ENCODE measurements around the gene ENTPD1. TPM values are rescaled to one million over a fixed set of nuclear protein-coding genes. Genes with fewer than 3 reads are reported as not detected.
A peak's percentile ranks its signal among the peaks of the same experiment; 100 is the strongest.
"Not testable (repeated sequence)": the region's sequence is repeated elsewhere in the genome, so short reads cannot be mapped to it uniquely, and the experiment has no call there.

ENTPD1 gene
- total RNA-seq, 2 donors from 2014 or later, result 5.4 to 13.8 TPM

- no peak overlapping the region for H3K4me3 Mint-ChIP-seq
- ATAC-seq, result no peak
These were observed 36.9 kb downstream of the ENTPD1 start for GRCh38 chr10:95792874-95793285.

GRCh38 chr10:95793401-95794045 lies 37.6 kb downstream of the ENTPD1 start:
- ATAC-seq (peak; percentile 46), DNase-seq (no peak)
- no peaks in the 10 kb centered on the region for H3K9me3 ChIP-seq (ENCODE audit: control insufficient read depth, low read length, poor library complexity, severe bottlenecking)
- H3K4me3 Mint-ChIP-seq, result no peak overlapping the region
- H3K4me1 Mint-ChIP-seq, result no peaks in the 10 kb centered on the region
- peak overlapping the region; percentile 44 for H3K27ac Mint-ChIP-seq
- H3K36me3 Mint-ChIP-seq (ENCODE audit: low read depth), result peaks cover 4% of the 10 kb centered on the region
- H3K27me3 Mint-ChIP-seq, result peaks cover 6% of the 10 kb centered on the region

More at GRCh38 chr10:95792874-95793285, 36.9 kb downstream of the ENTPD1 start:
- Mint-ChIP-seq H3K27ac (no peak overlapping the region), H3K4me1 (no peaks in the 10 kb centered on the region), H3K36me3 (ENCODE audit: low read depth) (peaks cover 4% of the 10 kb centered on the region), H3K27me3 (peaks cover 11% of the 10 kb centered on the region)
- no peak for DNase-seq
- H3K9me3 ChIP-seq (ENCODE audit: control insufficient read depth, low read length, poor library complexity, severe bottlenecking), result no peaks in the 10 kb centered on the region

- Mint-ChIP-seq H3K27me3 (no peaks in the 10 kb centered on the region), H3K4me3 (no peak overlapping the region), H3K27ac (no peak overlapping the region), H3K4me1 (no peaks in the 10 kb centered on the region), H3K36me3 (ENCODE audit: low read depth) (peaks cover 2% of the 10 kb centered on the region)
- DNase-seq (no peak), ATAC-seq (no peak)
- H3K9me3 ChIP-seq (ENCODE audit: control insufficient read depth, low read length, poor library complexity, severe bottlenecking), result no peaks in the 10 kb centered on the region
These were observed 38.2 kb downstream of the ENTPD1 start for GRCh38 chr10:95794195-95794594.

- H3K4me1 Mint-ChIP-seq, result no peaks in the 10 kb centered on the region
- no peak overlapping the region for H3K4me3 Mint-ChIP-seq
- H3K27ac Mint-ChIP-seq, result no peak overlapping the region
- H3K27me3 Mint-ChIP-seq, result no peaks in the 10 kb centered on the region
- H3K9me3 ChIP-seq (ENCODE audit: control insufficient read depth, low read length, poor library complexity, severe bottlenecking), result no peaks in the 10 kb centered on the region
- ATAC-seq (no peak), DNase-seq (no peak)
- peaks cover 2% of the 10 kb centered on the region for H3K36me3 Mint-ChIP-seq (ENCODE audit: low read depth)
These were observed 39.6 kb downstream of the ENTPD1 start for GRCh38 chr10:95795602-95796001.

GRCh38 chr10:95796504-95796903 lies 40.5 kb downstream of the ENTPD1 start:
- H3K27ac Mint-ChIP-seq, result no peak overlapping the region
- no peaks in the 10 kb centered on the region for H3K9me3 ChIP-seq (ENCODE audit: control insufficient read depth, low read length, poor library complexity, severe bottlenecking)
- ATAC-seq, result no peak
- H3K36me3 Mint-ChIP-seq (ENCODE audit: low read depth), result no peaks in the 10 kb centered on the region
- DNase-seq, result no peak
- H3K27me3 Mint-ChIP-seq, result no peaks in the 10 kb centered on the region
- no peak overlapping the region for H3K4me3 Mint-ChIP-seq
- H3K4me1 Mint-ChIP-seq, result no peaks in the 10 kb centered on the region

GRCh38 chr10:95798096-95798855 lies 42.3 kb downstream of the ENTPD1 start:
- Mint-ChIP-seq H3K36me3 (ENCODE audit: low read depth) (no peaks in the 10 kb centered on the region), H3K27me3 (no peaks in the 10 kb centered on the region), H3K4me3 (no peak overlapping the region), H3K4me1 (no peaks in the 10 kb centered on the region), H3K27ac (no peak overlapping the region)
- DNase-seq (no peak), ATAC-seq (no peak)
- no peaks in the 10 kb centered on the region for H3K9me3 ChIP-seq (ENCODE audit: control insufficient read depth, low read length, poor library complexity, severe bottlenecking)

GRCh38 chr10:95800286-95800685 lies 44.3 kb downstream of the ENTPD1 start:
- not testable (repeated sequence) for H3K36me3 Mint-ChIP-seq (ENCODE audit: low read depth); H3K4me1 Mint-ChIP-seq; ATAC-seq; H3K27me3 Mint-ChIP-seq; DNase-seq; H3K9me3 ChIP-seq (ENCODE audit: control insufficient read depth, low read length, poor library complexity, severe bottlenecking); H3K4me3 Mint-ChIP-seq; H3K27ac Mint-ChIP-seq

- not testable (repeated sequence) for H3K27ac Mint-ChIP-seq; H3K4me1 Mint-ChIP-seq; ATAC-seq; DNase-seq; H3K36me3 Mint-ChIP-seq (ENCODE audit: low read depth); H3K4me3 Mint-ChIP-seq; H3K9me3 ChIP-seq (ENCODE audit: control insufficient read depth, low read length, poor library complexity, severe bottlenecking)
- H3K27me3 Mint-ChIP-seq, result peaks cover 23% of the 10 kb centered on the region
These were observed 50.9 kb downstream of the ENTPD1 start for GRCh38 chr10:95806687-95807380.

- H3K27me3 Mint-ChIP-seq, result peaks cover 23% of the 10 kb centered on the region
- ATAC-seq, result not testable (repeated sequence)
These were observed 52.8 kb downstream of the ENTPD1 start for GRCh38 chr10:95808705-95809308.

GRCh38 chr10:95809370-95810197 lies 53.6 kb downstream of the ENTPD1 start:
- peaks cover 2% of the 10 kb centered on the region for H3K4me1 Mint-ChIP-seq
- ATAC-seq, result no peak
- H3K36me3 Mint-ChIP-seq (ENCODE audit: low read depth), result no peaks in the 10 kb centered on the region
- no peaks in the 10 kb centered on the region for H3K9me3 ChIP-seq (ENCODE audit: control insufficient read depth, low read length, poor library complexity, severe bottlenecking)
- DNase-seq, result no peak
- no peak overlapping the region for H3K27ac Mint-ChIP-seq
- peaks cover 29% of the 10 kb centered on the region for H3K27me3 Mint-ChIP-seq
- no peak overlapping the region for H3K4me3 Mint-ChIP-seq

More at GRCh38 chr10:95808705-95809308, 52.8 kb downstream of the ENTPD1 start:
- DNase-seq; H3K9me3 ChIP-seq (ENCODE audit: control insufficient read depth, low read length, poor library complexity, severe bottlenecking); H3K27ac Mint-ChIP-seq; H3K4me3 Mint-ChIP-seq; H3K4me1 Mint-ChIP-seq; H3K36me3 Mint-ChIP-seq (ENCODE audit: low read depth): not testable (repeated sequence)

- H3K27ac Mint-ChIP-seq, result no peak overlapping the region
- peaks cover 4% of the 10 kb centered on the region for H3K4me1 Mint-ChIP-seq
- peaks cover 33% of the 10 kb centered on the region for H3K27me3 Mint-ChIP-seq
- no peak for DNase-seq
- no peaks in the 10 kb centered on the region for H3K9me3 ChIP-seq (ENCODE audit: control insufficient read depth, low read length, poor library complexity, severe bottlenecking)
- no peak for ATAC-seq
- H3K36me3 Mint-ChIP-seq (ENCODE audit: low read depth), result no peaks in the 10 kb centered on the region
- no peak overlapping the region for H3K4me3 Mint-ChIP-seq
These were observed 54.4 kb downstream of the ENTPD1 start for GRCh38 chr10:95810198-95810976.
